ENCODE data around the gene NME7.

- TF ChIP-seq, protein P1, sequence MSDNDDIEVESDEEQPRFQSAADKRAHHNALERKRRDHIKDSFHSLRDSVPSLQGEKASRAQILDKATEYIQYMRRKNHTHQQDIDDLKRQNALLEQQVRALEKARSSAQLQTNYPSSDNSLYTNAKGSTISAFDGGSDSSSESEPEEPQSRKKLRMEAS (IDR thresholded peaks at IDR 0.05), result no peak
- TF ChIP-seq, protein P2, sequence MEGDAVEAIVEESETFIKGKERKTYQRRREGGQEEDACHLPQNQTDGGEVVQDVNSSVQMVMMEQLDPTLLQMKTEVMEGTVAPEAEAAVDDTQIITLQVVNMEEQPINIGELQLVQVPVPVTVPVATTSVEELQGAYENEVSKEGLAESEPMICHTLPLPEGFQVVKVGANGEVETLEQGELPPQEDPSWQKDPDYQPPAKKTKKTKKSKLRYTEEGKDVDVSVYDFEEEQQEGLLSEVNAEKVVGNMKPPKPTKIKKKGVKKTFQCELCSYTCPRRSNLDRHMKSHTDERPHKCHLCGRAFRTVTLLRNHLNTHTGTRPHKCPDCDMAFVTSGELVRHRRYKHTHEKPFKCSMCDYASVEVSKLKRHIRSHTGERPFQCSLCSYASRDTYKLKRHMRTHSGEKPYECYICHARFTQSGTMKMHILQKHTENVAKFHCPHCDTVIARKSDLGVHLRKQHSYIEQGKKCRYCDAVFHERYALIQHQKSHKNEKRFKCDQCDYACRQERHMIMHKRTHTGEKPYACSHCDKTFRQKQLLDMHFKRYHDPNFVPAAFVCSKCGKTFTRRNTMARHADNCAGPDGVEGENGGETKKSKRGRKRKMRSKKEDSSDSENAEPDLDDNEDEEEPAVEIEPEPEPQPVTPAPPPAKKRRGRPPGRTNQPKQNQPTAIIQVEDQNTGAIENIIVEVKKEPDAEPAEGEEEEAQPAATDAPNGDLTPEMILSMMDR (IDR thresholded peaks at IDR 0.05; ENCODE audit: low read depth, low read length, missing input control), result no peak
- TF ChIP-seq ATF3 (IDR thresholded peaks at IDR 0.05) (no peak), REST (IDR thresholded peaks at IDR 0.05) (no peak), RAD21 (IDR thresholded peaks at IDR 0.05) (no peak), FOXA1 (IDR thresholded peaks at IDR 0.05) (no peak), TAF1 (conservative IDR thresholded peaks at IDR 0.05) (no peak), HNF4G (IDR thresholded peaks at IDR 0.05) (no peak), GABPA (IDR thresholded peaks at IDR 0.05 in 1 of 2, conservative IDR thresholded peaks at IDR 0.05 in 1 of 2) (no peak), RXRA (IDR thresholded peaks at IDR 0.05) (no peak), ZBTB33 (IDR thresholded peaks at IDR 0.05) (no peak), JUND (IDR thresholded peaks at IDR 0.05) (no peak), YY1 (IDR thresholded peaks at IDR 0.05) (no peak)
These were observed 46.1 kb downstream of the NME7 start for GRCh38 chr1:169321539-169321938.

Data from liver (tissue), 3 donors.